Subcutaneous abdominal adipose tissue (tissue), 5 donors: ENCODE data around the gene GRB10.

Experiments
- H3K27ac ChIP-seq: one replicate; pipeline ENCODE4 v1.7.0; 2013; ENCODE audit warnings: low read depth, mild to moderate bottlenecking, inconsistent platforms, low read length, moderate library complexity
- H3K27me3 ChIP-seq, 5 donors: one replicate each; pipeline ENCODE4 v1.7.0; 2013; ENCODE audit warnings: low read length in 5 of 5, inconsistent platforms in 1 of 5; ENCODE audit not compliant: control insufficient read depth in 5 of 5, insufficient read depth in 4 of 5
- H3K36me3 ChIP-seq, 5 donors: one replicate each; pipeline ENCODE4 v1.7.0; 2013; ENCODE audit warnings: low read length in 5 of 5; ENCODE audit not compliant: control insufficient read depth in 5 of 5, insufficient read depth in 5 of 5
- H3K4me1 ChIP-seq, 5 donors: one replicate each; pipeline ENCODE4 v1.7.0; 2013; ENCODE audit warnings: low read length in 5 of 5, mild to moderate bottlenecking in 3 of 5, moderate library complexity in 1 of 5; ENCODE audit not compliant: control insufficient read depth in 5 of 5, insufficient read depth in 5 of 5
- H3K4me3 ChIP-seq, 5 donors: one replicate each; pipeline ENCODE4 v1.7.0; 2013; ENCODE audit warnings: low read length in 5 of 5, low read depth in 1 of 5
- H3K9ac ChIP-seq, 5 donors: one replicate each; pipeline ENCODE4 v1.7.0; 2013; ENCODE audit warnings: low read length in 5 of 5, mild to moderate bottlenecking in 4 of 5, moderate library complexity in 3 of 5
- H3K9me3 ChIP-seq, 5 donors: one replicate each; pipeline ENCODE4 v1.7.0; 2013; ENCODE audit warnings: low read length in 5 of 5; ENCODE audit not compliant: control insufficient read depth in 5 of 5
- donor health status: healthy.
- donor health status: healthy.
- donor health status: healthy.
- donor health status: healthy.
- donor health status: healthy.

The GRB10 gene

DNA sequence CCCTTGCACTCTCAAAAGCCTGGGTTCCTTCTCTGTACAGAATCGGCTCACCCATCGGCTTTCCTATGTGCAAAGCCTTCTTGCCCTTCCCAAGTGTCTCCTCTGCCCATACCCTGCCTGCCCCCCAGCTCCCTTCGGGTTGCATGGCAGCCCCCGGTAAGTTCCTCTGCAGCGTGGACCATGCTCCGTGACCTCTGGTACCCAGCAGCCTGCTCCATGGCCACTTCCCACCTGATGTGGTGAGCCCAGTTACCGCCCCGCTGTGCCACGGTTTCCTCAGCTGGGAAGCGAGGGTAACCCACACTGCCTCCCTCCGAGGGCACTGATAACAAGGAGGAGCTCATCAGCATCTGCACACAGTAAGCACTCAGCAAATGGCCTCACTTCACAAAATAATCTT, 110.7 kb downstream of the GRB10 start:
- Histone ChIP-seq H3K4me3 (no peak overlapping the region), H3K27me3 (no peaks in the 10 kb centered on the region), H3K4me1 (peaks cover 15 to 31% (median 25%) of the 10 kb centered on the region in 5 donors), H3K9me3 (no peaks in the 10 kb centered on the region), H3K9ac (no peak overlapping the region), H3K27ac (no peak overlapping the region), H3K36me3 (peaks cover 0 to 26% (median 17%) of the 10 kb centered on the region in 5 donors)

GRCh38 chr7:50671386-50671785, 111.3 kb downstream of the GRB10 start:
- no peak overlapping the region for H3K9ac ChIP-seq
- no peaks in the 10 kb centered on the region for H3K9me3 ChIP-seq
- peaks cover 0 to 26% (median 17%) of the 10 kb centered on the region in 5 donors for H3K36me3 ChIP-seq
- H3K4me3 ChIP-seq = no peak overlapping the region
- H3K27ac ChIP-seq = no peak overlapping the region
- H3K4me1 ChIP-seq = peaks cover 11 to 28% (median 23%) of the 10 kb centered on the region in 5 donors
- H3K27me3 ChIP-seq = no peaks in the 10 kb centered on the region

GRCh38 chr7:50669890-50670289, 112.8 kb downstream of the GRB10 start:
- Histone ChIP-seq H3K9me3 (no peaks in the 10 kb centered on the region), H3K27me3 (no peaks in the 10 kb centered on the region), H3K4me1 (peaks cover 11 to 34% (median 31%) of the 10 kb centered on the region in 5 donors), H3K4me3 (no peak overlapping the region), H3K9ac (no peak overlapping the region), H3K27ac (no peak overlapping the region), H3K36me3 (peaks cover 0 to 26% (median 17%) of the 10 kb centered on the region in 5 donors)

GRCh38 chr7:50667789-50668226, 114.9 kb downstream of the GRB10 start:
- Histone ChIP-seq H3K27ac (peak overlapping the region; percentile 71), H3K4me3 (no peak overlapping the region), H3K27me3 (no peaks in the 10 kb centered on the region), H3K36me3 (peaks cover 0 to 22% (median 11%) of the 10 kb centered on the region in 5 donors), H3K9me3 (no peaks in the 10 kb centered on the region), H3K4me1 (peaks cover 11 to 48% (median 31%) of the 10 kb centered on the region in 5 donors), H3K9ac (peak overlapping the region in 2 of 5 donors; percentile 38 to 45)

DNA sequence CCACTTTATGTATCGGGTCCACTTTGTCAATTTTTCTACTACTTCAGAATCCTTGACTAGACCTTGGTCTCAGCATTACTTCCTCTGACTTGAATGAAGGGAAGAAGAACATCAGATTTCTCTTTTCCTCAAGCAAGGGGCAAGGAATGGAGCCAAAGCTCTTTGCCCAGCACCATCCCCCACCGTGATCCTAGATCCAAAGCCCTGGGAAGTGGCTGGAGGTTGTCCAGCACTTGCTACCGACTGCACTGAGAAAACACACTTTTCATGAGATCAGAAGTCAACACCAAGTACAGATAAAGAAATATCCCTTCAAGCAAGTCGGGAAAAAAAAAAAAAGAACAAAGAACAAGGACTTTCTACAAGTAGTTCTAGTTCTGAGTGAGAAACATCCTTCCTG, 115.4 kb downstream of the GRB10 start:
- H3K4me1 ChIP-seq = peaks cover 11 to 53% (median 31%) of the 10 kb centered on the region in 5 donors
- H3K9ac ChIP-seq = peak overlapping the region in 1 of 5 donors; percentile 38
- H3K4me3 ChIP-seq = peak overlapping the region in 1 of 5 donors; percentile 10
- H3K9me3 ChIP-seq = no peaks in the 10 kb centered on the region
- H3K36me3 ChIP-seq = peaks cover 0 to 19% (median 11%) of the 10 kb centered on the region in 5 donors
- no peaks in the 10 kb centered on the region for H3K27me3 ChIP-seq
- H3K27ac ChIP-seq = peak overlapping the region; percentile 71

GRCh38 chr7:50666124-50666496, 116.6 kb downstream of the GRB10 start:
- no peak overlapping the region for H3K9ac ChIP-seq
- no peak overlapping the region for H3K27ac ChIP-seq
- no peaks in the 10 kb centered on the region for H3K27me3 ChIP-seq
- H3K4me1 ChIP-seq = peaks cover 11 to 63% (median 31%) of the 10 kb centered on the region in 5 donors
- peaks cover 0 to 23% (median 14%) of the 10 kb centered on the region in 5 donors for H3K36me3 ChIP-seq
- no peaks in the 10 kb centered on the region for H3K9me3 ChIP-seq
- no peak overlapping the region for H3K4me3 ChIP-seq

DNA sequence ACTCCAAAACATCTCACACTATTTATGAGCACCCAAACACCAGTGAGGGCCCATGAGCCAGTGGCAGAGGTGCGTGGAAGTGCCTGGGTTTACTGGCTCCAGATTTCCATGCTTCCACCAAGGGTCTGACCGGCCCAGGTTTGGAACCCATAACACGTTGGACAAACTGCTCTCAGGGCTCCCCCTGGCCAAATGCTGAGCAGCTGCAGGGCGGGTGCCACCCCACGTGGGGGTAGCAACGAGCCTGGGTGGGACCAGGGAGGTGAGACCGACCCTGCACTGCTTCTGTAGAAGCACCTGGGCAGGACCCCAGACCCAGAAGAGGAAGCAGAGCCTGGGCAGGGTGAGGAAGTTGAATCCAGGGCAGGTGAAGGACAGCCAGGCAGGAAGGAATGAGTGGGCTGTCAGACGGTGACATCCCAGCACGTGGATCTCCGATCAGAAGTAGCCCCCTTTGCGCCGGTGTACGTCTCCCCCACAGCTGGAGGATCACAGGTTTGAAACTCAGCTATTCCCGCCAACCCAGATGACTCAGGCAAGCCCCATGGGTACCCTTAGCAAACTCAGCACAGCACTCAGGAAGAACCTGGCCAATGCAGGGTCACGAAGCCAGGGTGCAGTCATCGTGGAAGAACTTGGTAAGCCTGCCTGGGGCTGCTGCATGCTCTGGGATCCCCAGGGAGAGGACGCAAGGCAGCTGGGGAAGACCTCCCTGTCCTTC, 117.1 kb downstream of the GRB10 start:
- H3K27ac ChIP-seq = no peak overlapping the region
- H3K36me3 ChIP-seq = peaks cover 0 to 23% (median 14%) of the 10 kb centered on the region in 5 donors
- H3K27me3 ChIP-seq = no peaks in the 10 kb centered on the region
- H3K9ac ChIP-seq = no peak overlapping the region
- H3K9me3 ChIP-seq = no peaks in the 10 kb centered on the region
- no peak overlapping the region for H3K4me3 ChIP-seq
- H3K4me1 ChIP-seq = peaks cover 11 to 63% (median 31%) of the 10 kb centered on the region in 5 donors

GRCh38 chr7:50664937-50665336, 117.8 kb downstream of the GRB10 start:
- Histone ChIP-seq H3K27me3 (no peaks in the 10 kb centered on the region), H3K4me3 (no peak overlapping the region), H3K27ac (no peak overlapping the region), H3K4me1 (peaks cover 11 to 63% (median 31%) of the 10 kb centered on the region in 5 donors), H3K9ac (no peak overlapping the region), H3K36me3 (peaks cover 0 to 27% (median 17%) of the 10 kb centered on the region in 5 donors), H3K9me3 (no peaks in the 10 kb centered on the region)

GRCh38 chr7:50664461-50664922, 118.2 kb downstream of the GRB10 start:
- Histone ChIP-seq H3K9ac (no peak overlapping the region), H3K4me1 (peaks cover 11 to 63% (median 31%) of the 10 kb centered on the region in 5 donors), H3K9me3 (no peaks in the 10 kb centered on the region), H3K36me3 (peaks cover 0 to 25% (median 17%) of the 10 kb centered on the region in 5 donors), H3K27ac (no peak overlapping the region), H3K27me3 (no peaks in the 10 kb centered on the region), H3K4me3 (no peak overlapping the region)

DNA sequence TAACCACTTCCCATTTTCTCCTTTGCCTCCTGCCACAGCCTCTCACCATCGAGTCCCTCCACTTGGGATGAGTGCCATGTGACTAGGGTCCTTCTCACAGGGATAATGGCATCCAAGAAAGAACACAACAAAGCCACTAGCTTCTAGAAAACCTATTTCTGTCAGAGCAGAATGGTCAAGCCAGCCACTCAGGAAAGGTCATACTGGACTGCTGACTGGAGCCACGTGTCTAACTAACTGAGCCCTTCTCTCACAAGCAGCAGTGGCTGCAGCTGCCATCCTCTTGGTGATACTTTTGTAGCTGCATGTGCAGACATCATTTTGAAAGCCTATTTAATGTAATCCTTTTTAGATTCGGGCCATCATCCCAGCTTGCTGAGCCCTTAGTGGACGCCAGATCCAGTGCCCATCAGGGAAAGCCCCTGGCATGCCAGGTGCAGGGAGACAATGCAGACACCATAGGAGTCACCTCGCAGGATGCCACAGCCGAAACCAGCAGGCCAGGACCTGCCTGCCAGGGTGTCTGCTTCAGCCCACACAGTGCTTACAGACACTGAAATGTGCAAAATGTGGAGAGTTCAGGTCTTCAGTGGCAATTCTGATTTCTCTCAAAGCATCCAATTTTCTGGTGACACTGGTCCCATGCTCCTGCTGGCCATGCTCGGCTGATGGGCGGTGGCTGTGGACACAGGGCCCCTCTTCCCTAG, 119.1 kb downstream of the GRB10 start:
- H3K4me3 ChIP-seq = no peak overlapping the region
- H3K9me3 ChIP-seq = no peaks in the 10 kb centered on the region
- H3K9ac ChIP-seq = no peak overlapping the region
- peaks cover 11 to 61% (median 30%) of the 10 kb centered on the region in 5 donors for H3K4me1 ChIP-seq
- H3K27me3 ChIP-seq = no peaks in the 10 kb centered on the region
- H3K36me3 ChIP-seq = peaks cover 0 to 21% (median 15%) of the 10 kb centered on the region in 5 donors
- no peak overlapping the region for H3K27ac ChIP-seq
